A549 (cell line): ENCODE data around the gene SHANK2. TPM values are rescaled to one million over a fixed set of nuclear protein-coding genes. Genes with fewer than 3 reads are reported as not detected.

Experiments used
- ATAC-seq, 2 experiments: fragments of 200-7000 bp in 1 of 2; fragments of >200 bp in 1 of 2; cut with Nextera tagmentation in 1 of 2; cut with Tn5 transposase in 1 of 2; 3 replicates each; pipeline versions ENCODE4 v1.8.0 to v1.9.1; 2018 to 2020; ENCODE audit warnings: mild to moderate bottlenecking in 1 of 2, moderate library complexity in 1 of 2
- CTCF ChIA-PET: fragments of 300-600 bp; sonication (Branson Sonifier 250); formaldehyde crosslinking; extraction: SDS; loops from one replicate; lab custom pipeline; 2021; ENCODE audit warnings: antibody characterized with exemption, inconsistent platforms; lab: Yijun Ruan, JAX
- POLR2A ChIA-PET: fragments of 350-600 bp; formaldehyde crosslinking; extraction: SDS; loops from one replicate; lab custom pipeline; 2021; ENCODE audit warnings: antibody characterized with exemption, inconsistent platforms; lab: Yijun Ruan, JAX
- DNase-seq, 2 experiments: peaks; one replicate each; pipeline versions ENCODE4 v3.0.0 to v3.0.0-alpha.2; 2011 to 2016; ENCODE audit warnings: low read depth in 1 of 2, low spot score in 1 of 2
- FAIRE-seq: peaks from 2 replicates; lab custom pipeline; 2011; peaks lifted over from hg19 to GRCh38; lab: Jason Lieb, UNC
- H3K27ac ChIP-seq, 2 experiments: fragments of >200 bp; sonication (Bioruptor Twin); formaldehyde crosslinking; 3 replicates each; pipeline ENCODE4 v1.5.1; 2016 to 2017
- H3K4me1 ChIP-seq: fragments of >200 bp; sonication (Bioruptor Twin); formaldehyde crosslinking; 3 replicates; pipeline ENCODE4 v1.6.1; 2016
- H3K4me2 ChIP-seq: fragments of >200 bp; sonication (Bioruptor Twin); formaldehyde crosslinking; 3 replicates; pipeline ENCODE4 v1.6.1; 2016
- H3K4me3 ChIP-seq: fragments of >200 bp; sonication (Bioruptor Twin); formaldehyde crosslinking; 3 replicates; pipeline ENCODE4 v1.5.1; 2016
- H3K9me3 ChIP-seq: fragments of >200 bp; sonication (Bioruptor Twin); formaldehyde crosslinking; 3 replicates; pipeline ENCODE4 v1.6.1; 2016
- CEBPB ChIP-seq, 2 experiments: fragments of >200 bp in 1 of 2; sonication (Bioruptor Twin) in 1 of 2; formaldehyde crosslinking in 1 of 2; IDR thresholded peaks; 2 replicates each; pipeline ENCODE4 v1.6.1; 2012 to 2016
- EHF ChIP-seq: fragments of 250-450 bp; sonication (Bioruptor Pico); IDR thresholded peaks from 2 replicates; pipeline ENCODE4 v1.5.0; 2020; ENCODE audit warnings: mild to moderate bottlenecking
- EP300 ChIP-seq, 2 experiments: fragments of >200 bp; sonication (Bioruptor Twin); formaldehyde crosslinking; IDR thresholded peaks; 2 replicates in 1 of 2; 3 replicates in 1 of 2; pipeline ENCODE4 v1.6.1; 2016 to 2017
- FOXS1 ChIP-seq: fragments of 250-450 bp; sonication (Bioruptor Pico); IDR thresholded peaks from 2 replicates; pipeline ENCODE4 v1.5.0; 2020; ENCODE audit warnings: mild to moderate bottlenecking, moderate library complexity
- HDAC2 ChIP-seq: fragments of 200-600 bp; sonication (generic); IDR thresholded peaks from 2 replicates; pipeline ENCODE4 v1.6.1; 2016
- KDM5A ChIP-seq: fragments of 200-600 bp; sonication (generic); IDR thresholded peaks from 2 replicates; pipeline ENCODE4 v1.6.1; 2016; ENCODE audit warnings: antibody characterized with exemption, mild to moderate bottlenecking
- MAFK ChIP-seq: fragments of 450-650 bp; IDR thresholded peaks from 2 replicates; pipeline ENCODE4 v1.6.1; 2014; ENCODE audit not compliant: partially characterized antibody
- NPAS2 ChIP-seq: fragments of 250-450 bp; sonication (Bioruptor Pico); IDR thresholded peaks from 2 replicates; pipeline ENCODE4 v1.8.0; 2022; ENCODE audit warnings: mild to moderate bottlenecking, moderate library complexity, borderline replicate concordance
- NR3C1 ChIP-seq: fragments of >200 bp; sonication (Bioruptor Twin); formaldehyde crosslinking; IDR thresholded peaks from 3 replicates; pipeline ENCODE4 v1.6.1; 2017
- PHF8 ChIP-seq: fragments of 200-600 bp; sonication (generic); IDR thresholded peaks from 2 replicates; pipeline ENCODE4 v1.6.1; 2016; ENCODE audit warnings: low read depth, mild to moderate bottlenecking, antibody characterized with exemption, moderate library complexity, borderline replicate concordance
- RCOR1 ChIP-seq: fragments of 150-350 bp; IDR thresholded peaks from 2 replicates; pipeline ENCODE4 v1.6.1; 2014; ENCODE audit warnings: antibody characterized with exemption, low read length, low read depth
- SMC3 ChIP-seq: fragments of >200 bp; sonication (Bioruptor Twin); formaldehyde crosslinking; IDR thresholded peaks from 3 replicates; pipeline ENCODE4 v1.6.1; 2018; ENCODE audit warnings: inconsistent platforms
- SREBF2 ChIP-seq: fragments of 450-650 bp; IDR thresholded peaks from 2 replicates; pipeline ENCODE4 v1.6.1; 2014; ENCODE audit warnings: mild to moderate bottlenecking, moderate library complexity
- TFCP2L1 ChIP-seq: fragments of 250-450 bp; sonication (Bioruptor Pico); IDR thresholded peaks from 2 replicates; pipeline ENCODE4 v1.5.0; 2021; ENCODE audit warnings: mild to moderate bottlenecking
- TP53 ChIP-seq: fragments of 250-450 bp; sonication (Bioruptor Pico); IDR thresholded peaks from 2 replicates; pipeline ENCODE4 v1.5.0; 2021; ENCODE audit warnings: mild to moderate bottlenecking, moderate library complexity
- ZFP36 ChIP-seq: fragments of 450-650 bp; IDR thresholded peaks from 2 replicates; pipeline ENCODE4 v1.6.1; 2014; ENCODE audit warnings: borderline replicate concordance; ENCODE audit not compliant: partially characterized antibody
- whole genome bisulfite sequencing: methylation state at CpG from one replicate; pipeline ENCODE4 v1.1.6; 2017; ENCODE audit errors: missing lambda C conversion rate; 5-methylcytosine and 5-hydroxymethylcytosine counted together
- polyA plus RNA-seq, 4 experiments: library from polyadenylated mRNA; depleted of rRNA in 3 of 4; stranded (reverse); fragments of >200 nt; fragmentation: RNase III in 1 of 4; extraction: RNeasy Plus Mini Kit Qiagen cat#74134 plus additional on column Dnase treatment in 1 of 4; gene quantifications; 2 replicates in 3 of 4; 3 replicates in 1 of 4; pipeline ENCODE4 v1.2.3, GENCODE V29; 2011 to 2017
- TF ChIP-seq, protein P1 (sequence below): IDR thresholded peaks from 2 replicates; pipeline ENCODE4 v1.6.1; 2012
- TF ChIP-seq, protein P2 (sequence below): fragments of >200 bp; sonication (Bioruptor Twin); formaldehyde crosslinking; IDR thresholded peaks from 3 replicates; pipeline ENCODE4 v1.5.1; 2016
- TF ChIP-seq, protein P3 (sequence below): fragments of 250-450 bp; sonication (Bioruptor Pico); IDR thresholded peaks from 2 replicates; pipeline ENCODE4 v1.5.0; 2020; ENCODE audit warnings: low read depth, mild to moderate bottlenecking, moderate library complexity
- TF ChIP-seq, protein P4 (sequence below): fragments of 200-600 bp; sonication (generic); IDR thresholded peaks from 2 replicates; pipeline ENCODE4 v1.6.1; 2016; ENCODE audit warnings: antibody characterized with exemption, mild to moderate bottlenecking, moderate library complexity
- TF ChIP-seq, protein P5 (sequence below): fragments of 150-350 bp; IDR thresholded peaks from 2 replicates; pipeline ENCODE4 v1.6.1; 2014; ENCODE audit warnings: low read depth, mild to moderate bottlenecking, low read length

Gene SHANK2
- polyA plus RNA-seq, 2 of the 4 experiments (the other 2 are of a cell fraction), result 5.3 to 7.6 TPM

DNA sequence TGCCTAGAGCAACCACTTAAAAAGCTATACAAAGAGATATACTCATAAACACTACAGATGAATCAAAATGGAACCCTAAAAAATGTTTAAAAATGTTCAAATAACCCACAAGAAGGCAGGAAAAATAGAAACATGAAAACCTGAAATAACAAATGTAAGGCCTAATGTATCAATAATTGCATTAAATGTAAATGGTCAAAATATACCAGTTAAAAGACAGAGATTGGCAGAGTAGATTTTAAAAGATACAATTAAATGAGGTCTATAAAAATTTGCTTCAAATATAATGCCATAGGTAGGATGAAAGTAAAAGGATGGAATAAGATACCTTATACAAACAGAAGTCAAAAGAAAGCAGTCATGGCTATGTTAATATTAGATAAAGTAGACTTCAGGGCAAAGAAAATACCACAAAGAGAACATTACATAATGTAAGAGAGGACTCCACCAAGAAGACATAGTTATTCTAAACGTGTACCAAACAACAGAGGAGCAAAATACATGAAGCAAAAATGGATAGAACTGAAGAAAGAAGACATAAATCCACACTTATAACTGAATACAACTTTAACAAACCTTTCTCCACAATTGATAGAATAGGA lies 25.2 kb downstream of the SHANK2 start:
- TF ChIP-seq HDAC2, result no peak
- TF ChIP-seq CEBPB (IDR thresholded peaks at IDR 0.05), result no peak
- TF ChIP-seq EP300 (IDR thresholded peaks at IDR 0.05), result no peak
- TF ChIP-seq NPAS2 (CRISPR knock-in tag), result no peak
- TF ChIP-seq ZFP36, result no peak
- TF ChIP-seq EHF (CRISPR knock-in tag), result no peak
- no peak for TF ChIP-seq KDM5A
- TF ChIP-seq SMC3, result no peak
- TF ChIP-seq MAFK, result no peak
- no peaks in the 10 kb centered on the region for H3K4me1 ChIP-seq
- no peak overlapping the region for H3K4me3 ChIP-seq
- ATAC-seq (no peak), DNase-seq (no peak), FAIRE-seq (no peak)
- no peak overlapping the region for H3K27ac ChIP-seq
- ChIA-PET POLR2A (no interaction called here), CTCF (no interaction called here)
- no peak overlapping the region for H3K4me2 ChIP-seq
- 26% methylated on average over 1 of the region's 1 CpG for WGBS
- peaks cover 25% of the 10 kb centered on the region for H3K9me3 ChIP-seq

DNA sequence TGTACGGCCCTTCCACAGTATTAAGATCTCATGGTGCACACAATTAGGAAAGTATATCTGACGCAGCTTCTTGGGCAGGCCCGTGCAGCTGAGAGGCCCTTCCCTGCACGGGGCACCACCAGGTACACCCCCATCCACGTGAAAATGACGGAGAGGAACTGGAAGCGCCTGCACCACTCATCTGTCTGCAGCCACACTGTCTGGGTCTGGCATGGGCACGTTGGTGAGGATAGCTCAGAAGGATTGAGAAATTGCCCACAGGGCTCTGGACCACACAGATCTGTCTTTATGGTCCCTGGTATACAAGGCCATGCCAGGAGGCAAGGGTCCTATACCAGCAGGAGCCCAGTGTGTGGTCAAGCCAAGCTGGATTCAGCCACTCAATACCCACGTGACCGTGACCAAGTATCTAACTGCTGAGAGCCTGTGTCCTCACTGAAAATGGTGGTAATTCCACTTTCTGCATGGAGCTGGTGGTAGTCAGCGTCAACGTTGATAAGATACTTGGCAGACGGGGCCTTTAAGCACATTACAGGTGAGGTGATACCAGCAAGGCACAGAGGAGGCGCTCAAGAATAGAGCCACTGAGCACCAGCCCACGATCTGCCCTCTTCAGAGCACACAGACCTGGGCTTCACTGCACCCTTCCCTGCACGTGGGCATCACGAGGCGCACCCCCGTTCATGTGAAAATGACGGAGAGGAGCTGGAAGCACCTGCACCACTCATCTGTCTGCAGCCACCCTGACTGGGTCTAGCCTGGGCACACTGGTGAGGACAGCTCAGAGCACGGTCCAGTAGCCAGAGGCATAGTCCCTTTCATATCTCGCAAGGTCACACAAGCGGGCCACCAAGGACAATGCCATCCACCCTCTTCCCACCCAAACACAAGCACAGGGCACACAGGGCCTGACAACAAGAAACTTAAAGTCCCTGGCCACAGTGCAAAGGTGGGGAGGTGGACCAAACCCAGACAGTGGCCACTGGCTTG lies 28.4 kb downstream of the SHANK2 start:
- Histone ChIP-seq H3K27ac (no peak overlapping the region), H3K4me1 (no peaks in the 10 kb centered on the region), H3K4me2 (no peak overlapping the region), H3K9me3 (peaks cover 25% of the 10 kb centered on the region), H3K4me3 (no peak overlapping the region)
- ATAC-seq (no peak), FAIRE-seq (no peak), DNase-seq (no peak)
- 91% methylated on average over 23 of the region's 23 CpGs for WGBS
- ChIA-PET POLR2A (no interaction called here), CTCF (interaction anchor here (1.3 kb wide), 1 partner anchor 26 kb away, joined by 3 read pairs; no protein-coding TSS in a partner anchor)
- TF ChIP-seq, protein P1, sequence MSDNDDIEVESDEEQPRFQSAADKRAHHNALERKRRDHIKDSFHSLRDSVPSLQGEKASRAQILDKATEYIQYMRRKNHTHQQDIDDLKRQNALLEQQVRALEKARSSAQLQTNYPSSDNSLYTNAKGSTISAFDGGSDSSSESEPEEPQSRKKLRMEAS, result no peak
- TF ChIP-seq SMC3 (no peak), ZFP36 (no peak), TP53 (CRISPR knock-in tag) (no peak), RCOR1 (no peak), TFCP2L1 (no peak), EP300 (IDR thresholded peaks at IDR 0.05) (no peak), KDM5A (no peak)
- TF ChIP-seq, protein P2, sequence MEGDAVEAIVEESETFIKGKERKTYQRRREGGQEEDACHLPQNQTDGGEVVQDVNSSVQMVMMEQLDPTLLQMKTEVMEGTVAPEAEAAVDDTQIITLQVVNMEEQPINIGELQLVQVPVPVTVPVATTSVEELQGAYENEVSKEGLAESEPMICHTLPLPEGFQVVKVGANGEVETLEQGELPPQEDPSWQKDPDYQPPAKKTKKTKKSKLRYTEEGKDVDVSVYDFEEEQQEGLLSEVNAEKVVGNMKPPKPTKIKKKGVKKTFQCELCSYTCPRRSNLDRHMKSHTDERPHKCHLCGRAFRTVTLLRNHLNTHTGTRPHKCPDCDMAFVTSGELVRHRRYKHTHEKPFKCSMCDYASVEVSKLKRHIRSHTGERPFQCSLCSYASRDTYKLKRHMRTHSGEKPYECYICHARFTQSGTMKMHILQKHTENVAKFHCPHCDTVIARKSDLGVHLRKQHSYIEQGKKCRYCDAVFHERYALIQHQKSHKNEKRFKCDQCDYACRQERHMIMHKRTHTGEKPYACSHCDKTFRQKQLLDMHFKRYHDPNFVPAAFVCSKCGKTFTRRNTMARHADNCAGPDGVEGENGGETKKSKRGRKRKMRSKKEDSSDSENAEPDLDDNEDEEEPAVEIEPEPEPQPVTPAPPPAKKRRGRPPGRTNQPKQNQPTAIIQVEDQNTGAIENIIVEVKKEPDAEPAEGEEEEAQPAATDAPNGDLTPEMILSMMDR, result no peak

DNA sequence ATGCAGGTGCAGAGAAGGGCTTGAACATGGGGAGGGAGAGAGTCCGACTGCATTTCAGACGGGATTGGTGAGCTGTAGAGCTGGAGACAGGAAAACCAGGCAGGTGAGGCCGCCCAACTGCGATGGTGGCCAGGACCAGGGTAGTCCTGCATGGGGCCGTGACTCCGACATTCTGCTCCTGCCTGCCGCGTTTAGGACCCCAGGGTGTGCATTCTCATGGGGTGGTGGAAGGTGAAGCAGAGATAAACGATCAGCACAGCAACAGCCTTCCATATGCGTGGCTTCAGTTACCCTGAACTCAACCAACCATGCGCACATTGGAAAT lies 29.3 kb downstream of the SHANK2 start:
- no peak overlapping the region for H3K4me3 ChIP-seq
- WGBS, result 89% methylated on average over 11 of the region's 11 CpGs
- CTCF ChIA-PET, result interaction anchor here (1.1 kb wide), 1 partner anchor 29 kb away, joined by 5 read pairs; the partner anchor contains the start of gene SHANK2
- H3K9me3 ChIP-seq, result peaks cover 19% of the 10 kb centered on the region
- H3K4me2 ChIP-seq, result no peak overlapping the region
- no peak overlapping the region for H3K27ac ChIP-seq
- FAIRE-seq (no peak), ATAC-seq (no peak), DNase-seq (no peak)
- POLR2A ChIA-PET, result no interaction called here
- H3K4me1 ChIP-seq, result no peaks in the 10 kb centered on the region
- TF ChIP-seq NR3C1 (no peak), FOXS1 (CRISPR knock-in tag) (no peak), PHF8 (no peak), RCOR1 (no peak), SREBF2 (no peak), TP53 (CRISPR knock-in tag) (no peak), CEBPB (IDR thresholded peaks at IDR 0.05) (no peak)
- TF ChIP-seq, protein P2, result no peak
- TF ChIP-seq, protein P3, sequence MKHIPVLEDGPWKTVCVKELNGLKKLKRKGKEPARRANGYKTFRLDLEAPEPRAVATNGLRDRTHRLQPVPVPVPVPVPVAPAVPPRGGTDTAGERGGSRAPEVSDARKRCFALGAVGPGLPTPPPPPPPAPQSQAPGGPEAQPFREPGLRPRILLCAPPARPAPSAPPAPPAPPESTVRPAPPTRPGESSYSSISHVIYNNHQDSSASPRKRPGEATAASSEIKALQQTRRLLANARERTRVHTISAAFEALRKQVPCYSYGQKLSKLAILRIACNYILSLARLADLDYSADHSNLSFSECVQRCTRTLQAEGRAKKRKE (CRISPR knock-in tag), result no peak
- TF ChIP-seq, protein P4, sequence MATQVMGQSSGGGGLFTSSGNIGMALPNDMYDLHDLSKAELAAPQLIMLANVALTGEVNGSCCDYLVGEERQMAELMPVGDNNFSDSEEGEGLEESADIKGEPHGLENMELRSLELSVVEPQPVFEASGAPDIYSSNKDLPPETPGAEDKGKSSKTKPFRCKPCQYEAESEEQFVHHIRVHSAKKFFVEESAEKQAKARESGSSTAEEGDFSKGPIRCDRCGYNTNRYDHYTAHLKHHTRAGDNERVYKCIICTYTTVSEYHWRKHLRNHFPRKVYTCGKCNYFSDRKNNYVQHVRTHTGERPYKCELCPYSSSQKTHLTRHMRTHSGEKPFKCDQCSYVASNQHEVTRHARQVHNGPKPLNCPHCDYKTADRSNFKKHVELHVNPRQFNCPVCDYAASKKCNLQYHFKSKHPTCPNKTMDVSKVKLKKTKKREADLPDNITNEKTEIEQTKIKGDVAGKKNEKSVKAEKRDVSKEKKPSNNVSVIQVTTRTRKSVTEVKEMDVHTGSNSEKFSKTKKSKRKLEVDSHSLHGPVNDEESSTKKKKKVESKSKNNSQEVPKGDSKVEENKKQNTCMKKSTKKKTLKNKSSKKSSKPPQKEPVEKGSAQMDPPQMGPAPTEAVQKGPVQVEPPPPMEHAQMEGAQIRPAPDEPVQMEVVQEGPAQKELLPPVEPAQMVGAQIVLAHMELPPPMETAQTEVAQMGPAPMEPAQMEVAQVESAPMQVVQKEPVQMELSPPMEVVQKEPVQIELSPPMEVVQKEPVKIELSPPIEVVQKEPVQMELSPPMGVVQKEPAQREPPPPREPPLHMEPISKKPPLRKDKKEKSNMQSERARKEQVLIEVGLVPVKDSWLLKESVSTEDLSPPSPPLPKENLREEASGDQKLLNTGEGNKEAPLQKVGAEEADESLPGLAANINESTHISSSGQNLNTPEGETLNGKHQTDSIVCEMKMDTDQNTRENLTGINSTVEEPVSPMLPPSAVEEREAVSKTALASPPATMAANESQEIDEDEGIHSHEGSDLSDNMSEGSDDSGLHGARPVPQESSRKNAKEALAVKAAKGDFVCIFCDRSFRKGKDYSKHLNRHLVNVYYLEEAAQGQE, result no peak
- TF ChIP-seq, protein P5, sequence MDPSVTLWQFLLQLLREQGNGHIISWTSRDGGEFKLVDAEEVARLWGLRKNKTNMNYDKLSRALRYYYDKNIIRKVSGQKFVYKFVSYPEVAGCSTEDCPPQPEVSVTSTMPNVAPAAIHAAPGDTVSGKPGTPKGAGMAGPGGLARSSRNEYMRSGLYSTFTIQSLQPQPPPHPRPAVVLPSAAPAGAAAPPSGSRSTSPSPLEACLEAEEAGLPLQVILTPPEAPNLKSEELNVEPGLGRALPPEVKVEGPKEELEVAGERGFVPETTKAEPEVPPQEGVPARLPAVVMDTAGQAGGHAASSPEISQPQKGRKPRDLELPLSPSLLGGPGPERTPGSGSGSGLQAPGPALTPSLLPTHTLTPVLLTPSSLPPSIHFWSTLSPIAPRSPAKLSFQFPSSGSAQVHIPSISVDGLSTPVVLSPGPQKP, result no peak
